Measurements from ENCODE around the gene MLN. TPM values are rescaled to one million over a fixed set of nuclear protein-coding genes. Genes with fewer than 3 reads are reported as not detected.

MLN gene
- total RNA-seq, 1 donor from 2014 or later: not detected

GRCh38 chr6:33840048-33840926 is 36.5 kb upstream of the MLN start:
- DNase-seq (ENCODE audit: low spot score, unreplicated experiment): no peak
- peaks cover 15% of the 10 kb centered on the region for H3K27me3 Mint-ChIP-seq
- no peaks in the 10 kb centered on the region for H3K36me3 Mint-ChIP-seq (ENCODE audit: insufficient read depth)
- H3K27ac Mint-ChIP-seq: peak overlapping the region; percentile 84
- no peak for TF ChIP-seq CTCF (IDR thresholded peaks at IDR 0.05; ENCODE audit: unreplicated experiment)
- H3K4me3 Mint-ChIP-seq (ENCODE audit: low read depth): no peak overlapping the region
- H3K4me1 Mint-ChIP-seq (ENCODE audit: low read depth): peaks cover 14% of the 10 kb centered on the region
- peaks cover 5% of the 10 kb centered on the region for H3K9me3 Mint-ChIP-seq (ENCODE audit: low read depth)

- H3K36me3 Mint-ChIP-seq (ENCODE audit: insufficient read depth): no peaks in the 10 kb centered on the region
- H3K27ac Mint-ChIP-seq: peak overlapping the region; percentile 84
- peaks cover 14% of the 10 kb centered on the region for H3K27me3 Mint-ChIP-seq
- no peak overlapping the region for H3K4me3 Mint-ChIP-seq (ENCODE audit: low read depth)
- no peak for TF ChIP-seq CTCF (IDR thresholded peaks at IDR 0.05; ENCODE audit: unreplicated experiment)
- no peak for DNase-seq (ENCODE audit: low spot score, unreplicated experiment)
- peaks cover 5% of the 10 kb centered on the region for H3K9me3 Mint-ChIP-seq (ENCODE audit: low read depth)
- H3K4me1 Mint-ChIP-seq (ENCODE audit: low read depth): peaks cover 14% of the 10 kb centered on the region
Observed at GRCh38 chr6:33839399-33840047, 35.7 kb upstream of the MLN start.

GRCh38 chr6:33838983-33839382 is 35.2 kb upstream of the MLN start:
- TF ChIP-seq CTCF (IDR thresholded peaks at IDR 0.05; ENCODE audit: unreplicated experiment): no peak
- H3K9me3 Mint-ChIP-seq (ENCODE audit: low read depth): peaks cover 5% of the 10 kb centered on the region
- H3K27ac Mint-ChIP-seq: no peak overlapping the region
- H3K27me3 Mint-ChIP-seq: peaks cover 12% of the 10 kb centered on the region
- H3K36me3 Mint-ChIP-seq (ENCODE audit: insufficient read depth): no peaks in the 10 kb centered on the region
- H3K4me3 Mint-ChIP-seq (ENCODE audit: low read depth): no peak overlapping the region
- DNase-seq (ENCODE audit: low spot score, unreplicated experiment): no peak
- peaks cover 14% of the 10 kb centered on the region for H3K4me1 Mint-ChIP-seq (ENCODE audit: low read depth)

- no peaks in the 10 kb centered on the region for H3K36me3 Mint-ChIP-seq (ENCODE audit: insufficient read depth)
- no peak for DNase-seq (ENCODE audit: low spot score, unreplicated experiment)
- H3K9me3 Mint-ChIP-seq (ENCODE audit: low read depth): peaks cover 5% of the 10 kb centered on the region
- no peak for TF ChIP-seq CTCF (IDR thresholded peaks at IDR 0.05; ENCODE audit: unreplicated experiment)
- H3K27ac Mint-ChIP-seq: no peak overlapping the region
- peaks cover 14% of the 10 kb centered on the region for H3K4me1 Mint-ChIP-seq (ENCODE audit: low read depth)
- no peak overlapping the region for H3K4me3 Mint-ChIP-seq (ENCODE audit: low read depth)
- peaks cover 12% of the 10 kb centered on the region for H3K27me3 Mint-ChIP-seq
Observed at GRCh38 chr6:33837971-33838665, 34.3 kb upstream of the MLN start.

GRCh38 chr6:33836806-33837469 is 33.1 kb upstream of the MLN start:
- TF ChIP-seq CTCF (IDR thresholded peaks at IDR 0.05; ENCODE audit: unreplicated experiment): no peak
- Mint-ChIP-seq H3K9me3 (ENCODE audit: low read depth) (peaks cover 5% of the 10 kb centered on the region), H3K36me3 (ENCODE audit: insufficient read depth) (no peaks in the 10 kb centered on the region), H3K27me3 (peaks cover 12% of the 10 kb centered on the region), H3K4me1 (ENCODE audit: low read depth) (peaks cover 14% of the 10 kb centered on the region), H3K27ac (no peak overlapping the region), H3K4me3 (ENCODE audit: low read depth) (no peak overlapping the region)
- DNase-seq (ENCODE audit: low spot score, unreplicated experiment): no peak

All from progenitor cell of endocrine pancreas (in vitro differentiated cells).